Measurements from ENCODE around the gene DBN1.
A peak's percentile ranks its signal among the peaks of the same experiment; 100 is the strongest.

Gene DBN1

GRCh38 chr5:177455036-177455660 is 18.3 kb downstream of the DBN1 start:
- peak; percentile 98 for DNase-seq

- peak; percentile 99 for DNase-seq
These were observed 18.9 kb downstream of the DBN1 start for GRCh38 chr5:177454397-177455035.

GRCh38 chr5:177453852-177454396 is 19.5 kb downstream of the DBN1 start:
- no peak for DNase-seq

- DNase-seq, result no peak
These were observed 20.5 kb downstream of the DBN1 start for GRCh38 chr5:177452688-177453638.

- no peak for DNase-seq
These were observed 22.6 kb downstream of the DBN1 start for GRCh38 chr5:177450667-177451424.

- no peak for DNase-seq
These were observed 24.0 kb downstream of the DBN1 start for GRCh38 chr5:177449140-177450061.

- no peak for DNase-seq
These were observed 25.0 kb downstream of the DBN1 start for GRCh38 chr5:177448244-177448950.

- peak; percentile 78 for DNase-seq
These were observed 25.7 kb downstream of the DBN1 start for GRCh38 chr5:177447611-177448243.

GRCh38 chr5:177447066-177447610 is 26.3 kb downstream of the DBN1 start:
- peak; percentile 83 for DNase-seq

GRCh38 chr5:177446200-177447065 is 27.0 kb downstream of the DBN1 start, which contains the start of gene PRR7:
Gene PRR7 (plus strand): TSS chr5:177446814. CDS start chr5:177455068, 8,254 bp downstream.
- peak; percentile 90 for DNase-seq

- no peak for DNase-seq
These were observed 27.6 kb downstream of the DBN1 start for GRCh38 chr5:177445917-177446199.

- DNase-seq, result peak; percentile 69
These were observed 28.1 kb downstream of the DBN1 start for GRCh38 chr5:177445052-177445916.

GRCh38 chr5:177444106-177445051 is 29.1 kb downstream of the DBN1 start:
- DNase-seq, result peak; percentile 72

GRCh38 chr5:177443144-177443983 is 30.1 kb downstream of the DBN1 start:
- DNase-seq, result peak; percentile 61

GRCh38 chr5:177442066-177442826 is 31.2 kb downstream of the DBN1 start:
- no peak for DNase-seq

Data from activated CD8-positive, alpha-beta memory T cell treated with anti-CD3 and anti-CD28 coated beads for 24 hours (primary cell).